NCI-H128 (cell line): Measurements from ENCODE around the gene ENTPD2.

Experiments
- DNase-seq: peaks from one replicate; lab custom pipeline; 2025; ENCODE audit not compliant: unreplicated experiment; lab: John Stamatoyannopoulos, UW

ENTPD2 gene

DNA sequence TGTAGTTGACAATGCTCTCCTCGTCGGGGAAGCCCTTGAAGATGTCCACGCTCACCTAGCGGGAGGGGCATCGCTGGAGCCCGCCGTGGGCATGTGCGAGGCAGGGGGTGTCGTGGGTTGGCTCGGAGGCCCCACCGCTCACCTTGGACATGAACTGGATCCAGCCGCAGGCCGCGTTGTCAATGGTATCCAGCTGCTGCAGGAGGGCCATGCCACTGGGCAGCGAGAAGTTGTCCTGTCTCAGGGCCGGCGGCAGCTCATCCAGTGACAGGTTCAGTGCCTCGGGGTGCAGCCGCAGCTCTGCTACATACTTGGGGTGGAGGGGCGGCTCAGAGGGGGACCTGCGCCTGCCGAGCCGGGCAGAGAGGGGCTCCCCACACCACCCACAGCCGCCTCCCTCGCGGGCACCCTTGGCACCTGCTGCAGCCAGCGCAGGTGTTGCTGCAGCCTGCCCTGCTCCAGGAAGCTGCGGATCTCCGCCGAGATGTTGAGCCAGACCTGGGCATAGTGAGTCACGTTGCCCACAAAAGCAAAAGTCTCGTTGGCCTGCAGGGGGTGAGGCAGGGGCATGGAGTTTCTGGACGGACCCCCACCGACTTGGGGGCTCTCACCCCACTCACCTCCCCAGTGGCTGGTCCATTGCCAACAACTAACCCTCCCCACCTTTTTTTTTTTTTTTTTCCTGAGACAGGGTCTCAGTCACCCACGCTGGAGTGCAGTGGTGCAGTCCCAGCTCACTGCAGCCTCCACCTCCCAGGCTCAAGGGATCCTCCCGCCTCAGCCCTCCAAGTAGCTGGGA is 34.9 kb downstream of the ENTPD2 start:
- no peak for DNase-seq

DNA sequence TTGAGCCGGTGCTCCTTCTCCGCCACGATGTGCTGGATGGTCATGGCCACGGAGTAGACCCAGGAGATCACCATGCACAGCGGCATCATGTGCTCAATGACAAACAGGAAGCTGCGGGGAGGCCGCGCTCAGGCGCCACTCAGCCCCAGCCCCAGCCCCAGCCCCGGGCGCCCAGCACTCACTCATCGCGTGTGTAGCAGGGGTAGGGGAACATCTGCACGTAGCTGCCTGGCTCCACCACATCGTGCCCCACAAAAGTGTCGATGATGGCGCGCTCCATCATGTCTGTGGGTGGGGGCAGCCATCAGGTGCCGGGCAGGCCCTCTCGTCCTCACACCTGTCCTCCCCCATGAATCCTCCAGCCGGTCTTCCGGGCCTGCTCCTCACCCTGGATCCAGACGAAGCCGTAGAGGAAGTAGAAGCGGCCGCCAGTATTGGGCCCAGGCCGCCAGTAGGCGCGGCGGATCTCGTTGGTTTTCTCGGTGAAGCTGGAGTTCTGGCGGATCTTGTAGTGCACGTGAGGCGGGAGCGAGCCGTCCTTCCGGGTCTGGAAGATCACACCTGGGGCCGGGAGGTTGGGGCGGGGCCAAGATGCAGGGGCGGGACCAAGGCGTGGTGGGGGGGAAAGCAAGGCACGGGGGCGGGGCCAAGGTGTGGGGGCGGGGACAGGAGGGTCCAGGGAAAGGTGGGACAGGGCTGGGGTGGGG is 35.9 kb downstream of the ENTPD2 start:
- DNase-seq = no peak

DNA sequence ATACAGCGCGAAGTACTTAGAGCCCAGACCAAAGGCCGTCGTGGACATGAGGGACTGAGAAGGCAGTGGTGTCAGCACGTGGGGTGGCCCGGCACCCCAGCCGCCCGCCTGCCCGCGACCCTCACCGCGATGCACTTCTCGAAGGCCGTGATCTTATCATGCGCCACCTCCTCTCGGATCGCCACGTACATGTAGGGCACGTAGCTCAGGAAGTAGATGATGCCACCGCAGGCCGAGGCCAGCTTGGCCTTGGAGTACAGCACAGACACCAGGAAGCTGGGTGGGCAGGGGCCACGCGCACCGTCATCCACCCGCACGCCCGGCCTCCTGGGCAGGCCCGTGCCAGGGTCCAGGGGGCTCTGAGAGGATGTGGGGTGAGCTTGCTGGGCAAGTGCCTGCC is 36.8 kb downstream of the ENTPD2 start:
- no peak for DNase-seq

DNA sequence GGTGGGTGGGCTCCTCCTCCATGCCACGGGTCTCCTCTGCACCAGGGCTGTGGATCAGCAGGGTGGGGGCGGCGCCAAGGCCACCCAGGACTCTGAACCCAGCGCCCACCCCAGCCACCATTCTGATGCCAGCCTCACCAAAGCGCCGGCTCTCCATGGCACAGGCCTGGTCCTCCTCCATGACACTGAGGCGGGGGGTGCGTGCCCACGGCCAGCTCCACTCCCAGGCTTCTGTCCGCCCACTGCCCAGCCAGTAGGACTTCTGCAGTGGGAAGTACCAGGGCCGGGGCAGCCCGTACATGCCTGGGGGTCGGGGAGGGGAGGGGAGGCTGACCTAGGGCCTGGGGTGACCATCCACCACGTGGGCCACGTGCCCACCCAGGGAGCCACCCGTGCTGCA is 37.4 kb downstream of the ENTPD2 start:
- no peak for DNase-seq

DNA sequence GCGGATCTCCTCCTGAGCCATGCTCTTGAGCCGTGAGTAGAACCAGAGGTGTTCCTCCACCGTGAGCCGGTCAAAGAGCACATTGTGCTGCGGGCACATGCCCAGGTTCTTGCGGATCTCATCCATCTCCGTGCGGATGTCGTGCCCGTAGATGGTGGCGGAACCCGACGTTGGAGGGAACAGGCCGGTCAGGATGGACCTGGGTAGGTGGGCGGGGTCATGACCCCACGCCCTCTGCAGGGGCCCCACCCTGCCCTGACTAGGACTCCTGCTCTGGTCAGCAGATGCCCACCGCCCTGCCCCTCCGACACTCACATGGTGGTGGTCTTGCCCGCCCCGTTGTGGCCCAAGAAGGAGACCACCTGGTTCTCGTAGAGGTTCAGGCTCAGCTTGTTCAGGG is 37.9 kb downstream of the ENTPD2 start:
- DNase-seq = no peak

DNA sequence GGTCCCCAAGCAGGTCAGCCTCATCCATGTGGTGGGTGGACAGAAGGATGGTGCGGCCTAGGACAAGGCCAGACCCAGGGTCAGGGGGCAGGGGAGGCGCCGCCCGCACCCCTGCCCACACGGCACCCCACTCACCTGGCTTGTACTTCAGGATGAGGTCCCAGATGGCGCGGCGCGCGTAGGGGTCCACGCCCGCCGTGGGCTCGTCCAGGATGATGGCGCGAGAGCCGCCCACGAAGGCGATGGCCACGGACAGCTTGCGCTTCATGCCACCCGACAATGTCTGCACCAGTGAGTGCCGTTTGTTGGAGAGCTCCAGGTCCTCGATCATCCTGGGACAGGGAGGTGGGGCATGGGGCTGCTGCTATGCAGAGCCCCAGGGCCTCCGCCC is 38.3 kb downstream of the ENTPD2 start:
- DNase-seq = no peak

DNA sequence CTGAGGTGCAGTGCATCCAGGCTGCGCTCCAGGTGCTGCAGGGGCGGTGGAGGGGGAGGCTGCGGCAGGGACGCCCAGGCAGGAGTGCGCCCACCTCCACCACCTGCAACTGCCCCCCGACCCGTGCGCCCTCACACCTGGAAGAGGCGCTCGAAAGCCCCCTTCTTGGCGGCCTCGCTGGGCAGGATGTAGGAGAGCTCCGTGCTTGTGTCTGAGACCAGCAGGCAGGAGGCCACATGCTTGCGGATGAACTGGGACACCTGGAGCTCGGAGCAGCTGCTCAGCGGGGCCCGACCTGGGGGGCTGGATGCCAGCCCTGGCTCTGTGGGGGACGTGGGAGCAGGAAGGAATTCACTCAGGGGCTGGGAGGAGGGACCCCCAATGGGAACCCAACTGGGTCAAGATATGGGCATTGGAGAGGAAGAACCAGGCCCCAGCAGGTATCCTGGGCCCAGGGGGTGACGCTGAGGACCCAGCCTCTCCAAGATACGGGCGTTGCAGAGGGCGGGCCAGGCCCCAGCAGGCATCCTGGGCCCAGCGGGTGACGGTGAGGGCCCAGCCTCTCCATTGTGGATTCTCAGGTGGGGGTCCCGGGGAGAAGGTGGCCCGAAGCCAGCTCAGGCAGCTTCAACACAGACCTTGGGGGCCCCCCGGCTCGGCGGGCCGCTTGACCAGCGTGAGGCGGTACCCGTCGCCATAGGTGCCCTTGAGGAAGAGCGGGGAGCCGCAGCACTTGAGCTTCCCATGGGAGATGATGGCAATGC is 38.9 kb downstream of the ENTPD2 start:
- DNase-seq = no peak

DNA sequence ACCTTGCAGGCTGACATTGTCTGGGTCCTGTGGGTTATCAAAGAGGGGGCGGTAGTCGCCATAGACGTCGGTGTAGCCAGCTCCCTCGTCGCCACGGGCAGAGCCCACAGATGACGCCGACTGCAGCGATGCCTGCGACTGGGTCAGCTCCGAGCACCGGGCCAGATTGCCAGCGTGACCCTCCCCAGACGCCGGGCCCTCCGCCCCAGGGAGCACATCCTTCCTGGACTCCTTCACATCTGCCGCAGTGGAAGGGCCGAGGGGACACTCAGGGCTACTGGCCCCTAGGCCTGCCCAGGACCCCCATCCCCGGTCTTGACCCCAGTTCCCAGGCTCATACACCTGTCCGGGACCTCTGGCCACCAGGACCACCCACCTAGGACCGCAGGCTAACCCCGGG is 39.7 kb downstream of the ENTPD2 start:
- no peak for DNase-seq

DNA sequence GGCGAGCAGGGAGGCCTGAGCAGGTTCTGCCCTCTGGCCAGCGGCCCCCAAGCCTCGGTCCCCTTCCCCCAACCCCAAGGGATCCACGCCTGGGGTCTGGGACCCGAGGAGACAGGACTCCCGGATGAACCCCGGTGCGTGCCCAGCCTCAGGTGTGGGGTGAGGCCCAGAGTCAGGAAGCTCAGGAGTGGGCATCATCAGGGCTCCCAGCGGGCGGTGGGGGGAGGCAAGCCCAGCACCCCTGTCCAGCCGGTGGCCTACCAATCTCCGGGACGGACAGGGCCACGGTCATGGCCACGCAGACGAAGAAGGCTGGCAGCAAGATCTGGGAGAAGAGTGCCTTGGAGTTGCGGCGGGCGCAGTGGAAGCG is 40.3 kb downstream of the ENTPD2 start:
- no peak for DNase-seq

DNA sequence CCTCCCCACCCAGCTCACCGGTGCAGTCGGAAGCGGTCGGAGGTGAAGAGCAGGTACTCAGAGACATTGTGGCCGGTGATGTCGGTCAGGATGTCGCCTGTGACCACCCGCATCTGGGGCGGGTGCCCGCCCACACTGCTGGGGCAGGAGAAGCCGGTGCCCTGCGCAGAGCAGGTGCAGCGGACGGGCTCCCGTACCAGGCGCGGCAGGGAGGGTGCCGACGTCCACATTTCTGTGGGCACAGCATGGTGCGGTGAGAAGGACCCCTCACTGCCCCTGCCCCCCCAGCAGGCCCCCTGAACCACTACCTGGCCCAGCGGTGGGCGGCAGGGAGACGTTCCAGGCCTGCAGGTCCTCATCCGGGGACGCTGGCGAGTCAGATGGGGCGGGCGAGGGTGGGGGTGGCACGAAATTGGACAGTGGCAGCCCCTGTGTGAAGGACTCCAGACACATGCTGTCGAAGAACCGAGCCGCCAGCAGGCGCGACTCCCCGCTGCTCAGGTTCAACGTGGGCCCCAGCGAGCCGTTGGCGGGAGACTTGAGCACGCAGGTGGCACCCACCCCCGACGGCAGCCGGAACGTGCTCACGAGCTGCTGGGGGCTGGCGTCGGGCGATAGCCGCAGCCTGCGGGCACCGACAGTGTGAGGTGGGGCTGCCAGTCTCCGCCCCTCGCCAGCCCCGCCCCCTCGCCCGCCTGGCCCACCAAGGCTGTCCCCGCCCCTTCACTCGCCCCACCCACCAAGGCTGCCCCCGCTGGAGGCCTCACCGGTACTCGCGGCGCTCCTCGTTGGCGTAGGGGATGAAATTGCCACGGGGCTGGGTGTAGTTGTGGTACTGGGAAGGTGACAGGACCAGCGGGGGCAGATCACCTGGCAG is 40.9 kb downstream of the ENTPD2 start:
- no peak for DNase-seq

DNA sequence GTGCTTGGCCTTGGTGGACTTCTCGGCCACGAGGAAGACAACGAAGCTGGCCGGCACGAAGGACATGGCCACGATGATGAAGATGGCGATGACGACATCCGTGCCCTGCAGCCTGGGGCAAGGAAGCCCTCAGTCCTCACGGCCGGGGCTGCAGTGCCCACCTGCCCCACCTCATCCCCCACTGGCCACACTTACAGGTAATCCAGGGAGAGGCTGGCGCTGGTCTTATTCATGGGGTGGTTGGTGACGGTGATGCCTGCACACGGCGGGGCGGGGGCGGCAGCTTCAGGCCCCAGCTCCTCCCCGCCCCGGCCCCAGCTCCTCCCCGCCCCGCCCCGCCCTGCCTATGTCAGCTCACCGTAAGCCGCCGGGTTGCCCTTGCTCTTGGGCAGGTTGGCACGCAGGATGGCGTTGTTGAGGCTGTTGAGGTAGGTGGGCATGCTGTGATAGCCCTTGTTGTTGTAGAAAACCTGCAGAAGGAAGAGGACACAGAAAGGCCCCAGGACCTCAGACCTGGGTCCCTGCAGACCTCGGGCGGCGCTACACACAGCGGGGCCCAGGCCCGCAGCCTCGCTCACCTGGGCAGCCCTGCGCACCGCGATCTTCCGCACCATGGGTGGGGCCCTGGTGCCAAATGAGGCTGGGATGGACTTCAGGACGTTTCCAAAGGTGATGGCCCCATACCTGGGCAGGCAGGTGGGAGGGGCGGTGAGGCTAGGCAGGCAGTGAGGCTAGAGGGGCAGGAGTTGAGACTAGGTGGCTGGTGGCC is 41.8 kb downstream of the ENTPD2 start:
- DNase-seq = no peak

DNA sequence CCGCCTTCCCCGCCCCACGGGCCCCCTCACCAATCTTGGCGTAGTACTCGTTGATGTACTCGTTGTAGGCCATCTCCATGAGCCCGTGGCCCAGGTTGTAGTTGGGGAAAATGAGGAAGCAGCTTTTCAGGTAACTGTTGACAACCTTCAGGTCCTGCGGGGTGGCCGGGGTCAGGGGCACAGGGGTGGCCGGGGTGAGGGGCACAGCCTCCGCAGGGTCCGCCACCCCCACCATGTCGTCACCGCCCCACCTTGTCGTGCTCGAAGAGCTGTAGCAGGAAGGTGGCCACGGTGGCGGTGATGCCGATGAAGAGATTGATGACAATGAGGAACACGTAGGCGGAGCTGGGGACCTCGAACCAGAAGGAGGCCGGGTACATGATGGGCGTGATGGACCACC is 42.7 kb downstream of the ENTPD2 start:
- DNase-seq = no peak

DNA sequence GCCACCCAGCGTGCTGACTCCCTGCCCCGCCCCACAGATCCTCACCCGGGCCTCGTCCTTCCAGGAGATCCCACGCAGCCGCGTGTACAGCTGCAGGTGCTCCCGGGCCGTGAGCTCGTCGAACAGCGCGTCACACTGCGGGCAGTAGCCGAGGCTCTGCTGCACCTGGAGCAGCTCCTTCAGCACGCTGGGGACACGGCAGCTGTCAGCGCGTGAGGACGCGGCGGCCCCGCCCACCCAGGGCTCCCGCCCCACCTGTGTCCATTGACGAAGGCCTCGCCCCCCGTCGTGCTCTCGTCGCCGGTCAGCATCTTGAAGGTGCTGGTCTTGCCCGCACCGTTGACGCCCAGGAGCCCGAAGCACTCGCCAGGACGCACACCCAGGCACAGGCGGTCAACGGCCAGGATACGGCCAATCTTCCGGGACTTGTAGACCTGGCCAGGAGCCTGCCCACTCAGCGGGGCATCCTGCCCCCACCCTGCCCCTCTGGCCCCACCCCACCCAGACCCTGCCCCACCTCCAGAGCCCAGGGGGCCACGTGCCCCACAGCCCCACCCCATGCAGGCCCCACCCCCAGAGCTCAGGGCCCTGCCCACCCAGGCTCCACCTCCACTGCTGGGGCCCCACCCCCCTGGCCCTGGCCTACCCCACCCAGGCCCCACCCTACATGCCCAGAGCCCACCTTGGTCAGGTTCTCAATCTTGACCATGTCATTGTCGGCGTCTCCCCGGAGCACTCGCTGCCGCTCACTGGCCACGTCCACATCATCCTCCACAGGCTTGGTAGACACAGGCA is 43.7 kb downstream of the ENTPD2 start:
- no peak for DNase-seq

DNA sequence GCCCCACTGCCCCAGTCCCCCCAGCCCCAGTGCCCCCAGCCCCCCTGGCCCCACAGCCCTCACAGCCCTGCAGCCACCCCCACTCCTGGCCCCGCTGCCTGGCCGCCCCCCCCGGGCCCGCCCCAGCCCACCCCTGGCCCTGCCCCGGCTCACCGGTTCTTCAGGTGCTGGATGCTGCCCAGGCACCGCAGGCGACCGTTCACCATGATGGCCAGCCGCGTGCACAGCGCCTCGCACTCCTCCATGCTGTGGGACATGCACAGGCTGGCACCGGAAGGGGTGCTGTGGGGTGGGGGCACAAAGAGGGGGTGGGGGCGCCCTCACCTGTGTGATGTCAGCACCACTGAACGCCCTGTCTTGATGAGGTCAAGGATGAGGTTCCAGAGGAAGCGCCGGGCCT is 44.6 kb downstream of the ENTPD2 start:
- no peak for DNase-seq

DNA sequence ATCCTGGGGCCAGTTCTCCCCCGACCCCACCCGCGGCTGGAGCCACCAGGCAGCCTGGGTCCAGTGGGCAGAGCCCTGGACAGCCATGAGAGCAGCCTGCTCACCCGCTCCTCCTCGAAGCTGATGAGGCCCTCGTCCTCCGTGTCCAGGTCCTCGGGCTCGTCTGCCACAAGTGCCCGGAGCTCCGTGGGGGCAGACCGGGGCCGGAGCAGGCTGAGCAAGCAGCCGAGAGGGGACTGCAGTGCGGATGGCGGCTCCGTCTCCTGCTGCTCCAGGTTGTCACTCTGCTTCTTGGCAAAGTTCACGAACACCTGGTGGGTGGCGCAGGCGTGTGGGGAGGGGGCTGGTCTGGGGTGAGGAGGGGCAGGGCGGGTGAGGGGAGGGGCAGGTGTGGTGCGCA is 45.5 kb downstream of the ENTPD2 start:
- DNase-seq = no peak

DNA sequence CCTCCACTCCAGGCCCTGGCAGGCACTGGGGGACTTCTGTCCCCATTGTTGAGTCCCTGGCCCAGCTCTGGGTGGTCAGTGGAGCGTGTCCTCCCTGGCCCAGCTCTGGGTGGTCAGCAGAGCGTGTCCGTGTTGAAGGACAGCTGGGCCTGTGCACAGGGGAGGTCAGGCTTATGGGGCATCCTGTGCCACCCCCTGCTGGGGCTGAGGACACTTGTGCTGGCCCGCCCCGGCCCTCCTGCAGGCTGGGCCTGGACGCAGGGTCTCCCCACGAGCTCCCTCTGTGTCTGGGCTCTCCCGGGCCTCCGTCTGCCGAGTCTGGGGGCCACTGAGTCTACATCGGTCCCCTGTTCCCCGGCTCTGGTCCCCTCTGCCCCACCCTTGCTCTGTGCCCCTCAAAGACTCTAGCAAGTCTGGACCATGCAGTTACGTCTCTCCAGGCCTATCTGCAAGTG is 46.0 kb downstream of the ENTPD2 start:
- no peak for DNase-seq

DNA sequence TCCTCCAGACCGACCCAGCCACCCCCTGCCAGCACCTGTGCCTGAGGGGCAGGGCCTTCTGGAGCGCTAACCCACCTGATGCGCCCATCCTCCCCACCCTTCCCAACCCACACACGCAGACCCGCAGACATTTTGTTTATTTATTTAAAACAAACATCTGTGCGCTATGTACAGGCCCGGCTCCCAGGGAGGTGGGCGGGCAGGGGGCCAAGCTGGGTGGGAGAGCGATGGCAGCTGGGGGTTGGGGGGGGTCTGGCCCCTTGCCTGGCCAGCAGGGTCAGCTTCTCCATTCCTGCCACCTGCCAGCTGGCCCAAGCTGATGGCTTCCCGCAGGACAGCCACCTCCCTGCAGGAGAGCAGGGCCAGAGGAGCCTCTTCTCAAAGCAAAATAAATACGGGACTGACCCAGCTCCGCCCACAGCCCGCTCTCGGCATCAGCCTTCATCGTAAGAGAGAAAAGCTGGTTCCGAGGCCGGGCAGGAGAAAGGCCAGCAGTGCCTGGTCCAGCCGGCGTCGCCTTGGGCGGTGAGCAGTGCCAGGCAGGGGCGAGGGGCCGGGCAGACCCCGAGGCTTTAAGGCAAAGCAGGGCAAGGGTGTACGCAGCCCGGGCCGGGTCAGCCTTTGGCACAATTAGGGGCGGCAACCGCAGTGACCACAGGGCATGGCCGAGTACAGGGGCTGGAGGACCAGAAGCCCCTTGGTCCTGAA is 46.6 kb downstream of the ENTPD2 start:
- no peak for DNase-seq

DNA sequence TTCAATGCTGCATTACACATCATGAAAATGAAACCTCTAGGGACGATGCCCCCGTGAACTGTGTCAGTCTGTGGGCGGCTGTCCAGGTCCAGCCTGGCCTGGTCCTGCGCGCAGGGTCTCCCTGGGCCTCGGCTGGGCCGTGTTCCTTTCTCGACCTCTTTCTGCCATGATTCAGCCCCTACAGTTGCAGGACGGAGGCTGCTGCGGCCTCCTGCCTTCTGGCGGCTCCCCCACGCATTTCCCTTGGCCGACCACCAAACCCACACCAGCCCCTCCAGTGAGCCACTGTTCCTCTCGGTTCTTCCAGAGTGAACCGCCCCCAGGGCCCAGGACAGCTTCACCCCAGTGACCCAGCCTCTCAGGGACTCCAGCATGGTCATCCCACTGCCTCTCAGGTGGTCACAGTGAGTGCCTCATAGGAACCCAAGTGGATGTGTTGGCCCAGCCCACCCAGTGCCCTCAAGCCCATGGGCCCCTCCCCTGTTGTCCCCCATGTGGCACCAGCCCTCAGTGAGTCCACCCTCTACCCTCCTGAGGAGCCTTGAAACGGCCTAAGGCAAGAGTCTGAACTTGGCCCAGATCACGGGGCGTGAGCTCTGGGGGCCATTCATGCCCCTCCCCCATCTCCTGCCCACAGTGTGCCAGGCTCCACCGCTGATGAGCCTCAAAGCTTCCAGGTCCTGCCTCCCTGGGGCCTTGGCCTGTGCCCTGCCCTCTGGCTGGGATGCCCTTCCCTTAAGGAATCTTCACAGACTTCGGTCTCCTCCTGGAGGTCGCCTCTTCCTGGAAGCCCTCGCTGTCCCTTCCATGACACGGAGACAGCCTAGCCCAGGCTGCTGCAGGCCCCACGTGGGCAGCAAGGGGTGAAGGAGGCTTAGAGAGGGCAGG is 47.5 kb downstream of the ENTPD2 start:
- no peak for DNase-seq
